Stimulated activated CD8-positive, alpha-beta memory T cell treated with anti-CD3 and anti-CD28 coated beads, Interleukin-7, amount 100 ng/mL, for 1 hour (primary cell): ENCODE results near the gene UTS2R.
A peak's percentile ranks its signal among the peaks of the same experiment; 100 is the strongest.
"Not testable (repeated sequence)": the region's sequence is repeated elsewhere in the genome, so short reads cannot be mapped to it uniquely, and the experiment has no call there.

ENCODE experiments used
- DNase-seq, 2 donors: peaks; one replicate each; pipeline ENCODE4 v3.0.0-alpha.2; 2020; ENCODE audit warnings: low read depth in 2 of 2

The UTS2R gene

GRCh38 chr17:82408288-82408937 lies 36.8 kb downstream of the UTS2R start:
- DNase-seq: no peak

- no peak for DNase-seq
These were observed 37.4 kb downstream of the UTS2R start for GRCh38 chr17:82408938-82409318.

- no peak for DNase-seq
These were observed 38.6 kb downstream of the UTS2R start for GRCh38 chr17:82410014-82410716.

- no peak for DNase-seq
These were observed 40.0 kb downstream of the UTS2R start for GRCh38 chr17:82411396-82412053.

- not testable (repeated sequence) for DNase-seq
These were observed 40.5 kb downstream of the UTS2R start for GRCh38 chr17:82412081-82412480.

- DNase-seq: no peak
These were observed 41.3 kb downstream of the UTS2R start for GRCh38 chr17:82412535-82413520.

GRCh38 chr17:82414548-82415281 lies 43.1 kb downstream of the UTS2R start:
- peak; percentile 34 to 46 for DNase-seq

GRCh38 chr17:82415336-82415735 lies 43.8 kb downstream of the UTS2R start:
- DNase-seq: no peak

GRCh38 chr17:82415786-82416185 lies 44.2 kb downstream of the UTS2R start:
- DNase-seq: no peak

- DNase-seq: no peak
These were observed 44.7 kb downstream of the UTS2R start for GRCh38 chr17:82416264-82416663.

GRCh38 chr17:82416771-82417170 lies 45.2 kb downstream of the UTS2R start:
- no peak for DNase-seq

GRCh38 chr17:82418001-82418986 lies 46.7 kb downstream of the UTS2R start, which contains the start of the genes HEXD and OGFOD3:
Gene HEXD (plus strand): TSS chr17:82418347. CDS start chr17:82419800, 1,453 bp downstream.
Gene OGFOD3 (minus strand): TSS chr17:82418586. CDS start chr17:82418485, 101 bp downstream.
- peak; percentile 69 to 70 for DNase-seq

GRCh38 chr17:82419540-82419939 lies 48.0 kb downstream of the UTS2R start:
- no peak for DNase-seq

GRCh38 chr17:82424001-82424862 lies 52.7 kb downstream of the UTS2R start:
- DNase-seq: no peak

- DNase-seq: no peak
These were observed 53.2 kb downstream of the UTS2R start for GRCh38 chr17:82424863-82425159.
